Amygdala (tissue), 56 donors: ENCODE results near the gene SLC25A12.

Experiments
- DNase-seq, 56 donors: peaks; one replicate each; lab custom pipeline; 2025; lab: John Stamatoyannopoulos, UW

Gene SLC25A12

DNA sequence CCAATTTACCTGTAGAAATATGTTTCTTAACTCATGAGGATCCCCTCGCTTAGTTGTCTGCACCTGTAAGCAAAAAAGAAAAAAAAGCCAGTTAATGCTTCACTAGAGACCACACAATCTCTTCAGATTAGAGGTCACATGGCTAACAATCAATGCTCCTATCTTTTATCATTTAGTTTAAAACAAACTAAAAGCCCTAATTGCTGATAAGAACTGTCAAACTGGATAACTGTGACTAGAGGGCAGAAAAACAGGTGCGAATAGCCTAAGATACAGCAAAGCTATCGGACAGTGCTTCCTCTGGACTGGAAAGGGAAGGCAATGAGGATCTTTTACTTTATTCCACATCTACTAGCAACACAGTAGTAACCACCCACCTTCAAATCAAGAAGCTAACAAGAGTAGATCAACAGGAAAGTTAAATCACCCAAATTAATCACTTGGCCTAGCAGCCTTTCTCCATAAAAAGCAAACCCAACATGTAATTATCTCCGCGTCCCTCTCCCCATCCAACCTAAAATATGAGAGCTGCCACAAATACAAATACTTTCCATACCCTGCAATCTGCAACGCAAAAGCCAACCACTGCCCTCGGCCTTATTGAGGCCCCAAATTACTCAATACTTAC, 734 bp downstream of the SLC25A12 start:
- no peak for DNase-seq

- DNase-seq = no peak
These were observed 4.2 kb downstream of the SLC25A12 start for GRCh38 chr2:171889808-171890207.

DNA sequence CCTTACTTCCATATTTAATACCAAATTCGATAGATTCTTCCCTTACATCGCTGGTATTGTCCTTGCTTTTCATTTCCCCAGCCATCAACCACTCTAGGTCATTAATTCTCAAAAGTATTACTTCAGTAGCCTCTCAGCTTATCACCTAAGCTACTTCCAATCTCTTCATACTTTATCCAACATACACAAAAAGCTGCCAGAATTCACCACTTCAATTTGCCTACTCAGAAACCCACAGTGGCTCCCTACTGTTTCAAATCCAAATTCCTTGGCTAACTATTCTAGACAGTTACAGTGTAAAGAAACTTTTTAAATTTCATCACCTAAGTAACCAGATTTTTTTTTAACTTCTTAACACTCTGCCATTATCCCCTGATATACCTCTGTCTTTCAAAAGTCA, 4.7 kb downstream of the SLC25A12 start:
- no peak for DNase-seq

DNA sequence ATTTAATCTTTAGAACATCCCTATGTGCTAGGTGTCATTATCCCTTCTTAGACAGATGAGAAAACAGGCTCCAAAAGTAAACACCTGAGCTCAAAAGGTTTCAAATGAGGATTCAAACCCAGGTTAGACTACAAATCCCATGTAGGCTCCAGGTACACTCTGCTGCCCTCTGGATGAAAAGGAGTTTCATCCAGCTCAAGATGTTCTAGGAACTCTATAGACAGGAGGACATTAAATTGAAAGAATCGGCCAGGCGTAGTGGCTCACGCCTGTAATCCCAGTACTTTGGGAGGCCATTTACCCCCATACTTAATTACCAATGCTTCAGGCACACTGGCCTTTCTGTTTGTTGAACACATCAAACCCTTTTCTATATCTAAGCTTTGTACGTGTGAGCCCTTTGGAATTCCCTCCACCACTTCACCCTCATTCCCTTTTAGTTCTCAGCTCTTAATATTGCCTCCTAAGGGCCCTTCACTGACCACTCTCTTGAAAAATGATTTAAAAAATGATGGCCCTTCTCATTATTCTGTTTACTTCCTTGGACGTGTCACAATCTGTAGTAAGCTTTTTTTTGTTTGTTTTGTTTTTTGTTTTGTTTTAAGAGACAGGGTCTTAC, 10.7 kb downstream of the SLC25A12 start:
- no peak for DNase-seq

DNA sequence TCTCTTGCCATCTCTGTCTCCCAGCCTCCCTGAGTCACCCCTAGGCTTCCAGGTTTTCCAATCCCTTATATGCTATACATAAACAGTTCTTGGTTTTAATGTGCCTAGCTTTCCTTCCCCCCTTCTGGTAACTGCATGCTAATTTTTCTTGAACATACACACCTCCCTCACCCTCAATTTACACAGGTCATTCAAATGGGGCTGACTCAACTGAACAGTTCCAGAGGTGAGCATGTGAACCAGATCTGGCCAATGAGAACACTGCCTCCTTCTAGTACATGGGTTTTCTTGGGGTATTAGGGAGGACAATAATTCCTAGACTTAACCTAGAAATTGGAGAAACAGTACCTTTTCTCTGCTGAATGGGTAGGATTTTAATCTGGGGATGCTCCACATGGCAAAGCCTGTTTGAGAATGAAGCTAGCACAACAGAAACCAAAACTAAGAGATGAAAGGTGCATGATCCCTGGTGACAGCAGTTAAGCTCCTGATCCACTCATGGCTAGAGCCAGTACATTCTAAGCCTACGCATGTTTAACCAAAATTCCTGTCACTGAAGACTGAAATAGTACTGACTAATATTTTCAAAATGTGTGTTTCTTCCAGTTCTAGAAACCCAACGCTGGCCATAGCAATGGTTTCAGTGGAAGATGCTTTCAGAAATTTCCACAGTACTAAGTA, 11.8 kb downstream of the SLC25A12 start:
- no peak for DNase-seq

GRCh38 chr2:171880774-171881173, 13.3 kb downstream of the SLC25A12 start:
- DNase-seq = no peak

DNA sequence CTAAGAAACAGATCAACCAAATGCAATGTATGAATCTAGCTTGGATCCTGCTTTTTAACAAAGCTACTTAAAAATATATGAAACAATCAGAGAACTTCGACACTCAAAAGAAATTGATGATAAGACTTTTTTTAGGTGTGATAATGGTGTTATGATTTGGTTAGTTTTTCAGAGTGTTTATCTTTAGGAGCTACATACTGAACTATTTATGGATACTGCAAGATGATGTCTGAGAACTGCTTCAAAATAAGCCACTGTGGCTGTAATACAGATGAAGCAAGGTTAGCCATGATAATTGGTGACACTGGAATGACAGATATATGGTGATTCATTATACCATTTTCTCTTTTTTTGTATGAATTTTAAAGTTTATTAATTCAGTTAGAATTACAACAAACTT, 14.2 kb downstream of the SLC25A12 start:
- DNase-seq = no peak

GRCh38 chr2:171878481-171878993, 15.5 kb downstream of the SLC25A12 start:
- no peak for DNase-seq

GRCh38 chr2:171874963-171875362, 19.1 kb downstream of the SLC25A12 start:
- DNase-seq = no peak

- no peak for DNase-seq
These were observed 19.5 kb downstream of the SLC25A12 start for GRCh38 chr2:171874517-171874916.

DNA sequence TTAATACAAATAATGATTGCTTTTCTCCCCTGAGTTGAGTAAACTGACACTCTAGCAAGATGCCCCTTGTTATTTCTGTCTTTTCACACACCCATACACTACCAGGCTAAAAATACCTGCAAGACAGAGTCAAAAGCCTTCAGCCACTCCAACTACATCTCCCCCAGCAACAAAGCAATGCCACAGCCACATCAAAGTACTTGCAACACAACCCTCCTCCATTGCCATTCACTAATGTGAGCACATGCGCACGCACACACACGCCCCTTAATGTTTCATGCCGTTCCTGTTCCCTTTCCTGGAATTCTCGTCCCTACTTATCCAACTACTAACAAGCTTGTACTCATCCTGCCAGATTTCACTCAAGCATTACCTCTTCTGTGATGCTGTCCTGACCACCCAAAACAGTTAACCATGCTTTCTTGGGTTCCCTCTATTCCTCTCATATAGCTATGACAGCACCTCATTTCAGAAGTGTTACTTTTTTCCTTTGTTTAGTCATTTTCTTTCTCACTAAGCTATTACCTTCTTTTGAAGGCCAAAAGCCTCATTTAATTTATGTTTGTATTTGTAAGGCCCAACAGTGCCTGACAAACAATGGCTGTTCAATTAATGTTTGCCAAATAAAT, 29.6 kb downstream of the SLC25A12 start:
- DNase-seq = no peak

- no peak for DNase-seq
These were observed 31.5 kb downstream of the SLC25A12 start for GRCh38 chr2:171862501-171862900.

GRCh38 chr2:171858397-171858958, 35.6 kb downstream of the SLC25A12 start:
- DNase-seq = no peak

DNA sequence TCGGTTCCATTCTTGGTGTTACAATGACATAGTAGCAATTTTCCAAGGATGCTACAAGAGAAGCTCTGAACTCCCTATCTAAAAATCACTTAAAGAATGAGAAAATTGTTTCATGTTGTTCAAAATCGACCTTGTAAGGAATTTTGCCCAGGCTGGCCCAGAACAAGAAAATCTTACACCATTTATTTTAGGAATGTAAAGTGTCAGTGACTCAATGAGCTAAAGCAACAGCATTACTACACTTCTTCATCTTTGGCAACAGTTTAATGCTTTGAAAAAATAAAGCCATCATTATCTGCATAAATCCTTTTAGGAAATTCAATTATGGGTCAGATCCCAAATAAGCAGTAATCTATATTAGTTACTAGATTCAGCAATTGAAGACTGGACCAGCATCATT, 38.6 kb downstream of the SLC25A12 start:
- no peak for DNase-seq

DNA sequence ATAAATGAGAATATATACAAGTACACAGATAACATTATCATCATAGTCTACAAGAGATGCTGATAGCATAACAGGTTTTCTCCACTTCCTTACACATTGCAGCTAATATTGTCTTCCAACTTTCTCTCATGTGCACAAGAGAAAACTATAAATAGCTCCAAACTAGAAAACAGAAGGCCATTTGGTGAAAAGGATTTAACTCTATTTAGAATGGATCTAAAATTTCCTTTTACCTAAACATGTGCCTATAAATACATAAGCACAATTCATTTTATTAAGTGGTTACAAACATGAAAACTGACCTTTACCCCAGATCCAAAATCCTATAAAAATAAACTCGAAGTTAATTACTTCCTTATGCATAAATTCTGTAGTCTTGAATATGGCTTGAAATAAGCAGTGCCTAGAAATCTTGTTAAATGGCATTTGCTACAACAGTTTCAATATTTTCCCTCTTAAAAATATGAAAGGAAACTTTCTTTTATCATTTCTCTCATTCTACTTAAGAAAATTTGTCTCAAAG, 41.6 kb downstream of the SLC25A12 start:
- DNase-seq = no peak

GRCh38 chr2:171847627-171848026, 46.4 kb downstream of the SLC25A12 start:
- DNase-seq = no peak

GRCh38 chr2:171846894-171847293, 47.1 kb downstream of the SLC25A12 start:
- no peak for DNase-seq

DNA sequence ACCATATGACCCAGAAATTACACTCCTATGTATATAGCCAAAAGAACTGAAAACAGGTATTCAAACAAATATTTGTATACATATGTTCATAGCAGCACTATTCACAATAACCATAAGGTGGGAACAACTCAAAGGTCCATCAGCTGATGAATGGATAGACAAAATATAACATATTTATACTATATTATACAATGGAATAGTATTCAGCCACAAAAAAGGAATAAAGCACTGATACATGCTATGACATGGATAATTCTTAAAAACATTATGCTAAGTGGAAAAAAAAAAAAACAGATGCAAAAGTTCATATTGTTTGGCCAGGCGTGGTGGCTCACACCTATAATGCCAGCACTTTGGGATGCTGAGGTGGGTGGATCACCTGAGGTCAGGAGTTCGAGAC, 52.0 kb downstream of the SLC25A12 start:
- DNase-seq = no peak

DNA sequence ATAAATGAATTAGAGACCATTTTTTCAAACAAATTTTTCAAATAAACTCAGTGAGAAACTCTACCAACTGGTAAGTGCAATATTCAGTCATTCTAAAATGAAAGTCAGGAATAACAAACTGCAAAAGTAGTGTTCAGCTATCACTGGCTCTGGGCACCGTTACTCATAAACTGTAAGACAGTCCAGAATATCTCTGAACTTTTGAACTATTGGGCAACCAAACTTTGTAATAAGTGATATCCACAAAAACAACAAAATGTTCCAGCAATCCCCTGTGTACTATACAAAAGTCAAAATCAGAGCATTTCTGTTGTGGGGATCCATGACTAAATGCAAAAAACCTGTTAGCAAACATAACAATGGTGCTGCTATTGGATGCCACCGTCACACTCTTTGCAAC, 56.3 kb downstream of the SLC25A12 start:
- no peak for DNase-seq

GRCh38 chr2:171836146-171836910, 57.7 kb downstream of the SLC25A12 start:
- no peak for DNase-seq
